ENCODE results near the gene GTPBP8. TPM values are rescaled to one million over a fixed set of nuclear protein-coding genes. Genes with fewer than 3 reads are reported as not detected.
"Not testable (repeated sequence)": the region's sequence is repeated elsewhere in the genome, so short reads cannot be mapped to it uniquely, and the experiment has no call there.

Gene GTPBP8
- total RNA-seq, 1 donor: 33.4 TPM

- no peak for DNase-seq (ENCODE audit: low read depth)
- no peak for TF ChIP-seq CTCF (IDR thresholded peaks at IDR 0.05; ENCODE audit: insufficient read depth, low read length)
- no peak overlapping the region for H3K4me3 ChIP-seq (ENCODE audit: low read depth, low read length)
These were observed 43.2 kb downstream of the GTPBP8 start for GRCh38 chr3:113034011-113034410.

- TF ChIP-seq CTCF (IDR thresholded peaks at IDR 0.05; ENCODE audit: insufficient read depth, low read length): peak; percentile 96
- peak; percentile 70 for DNase-seq (ENCODE audit: low read depth)
These were observed 44.7 kb downstream of the GTPBP8 start for GRCh38 chr3:113035387-113035982.

GRCh38 chr3:113038328-113038727 lies 47.5 kb downstream of the GTPBP8 start:
- no peak for TF ChIP-seq CTCF (IDR thresholded peaks at IDR 0.05; ENCODE audit: insufficient read depth, low read length)
- H3K4me3 ChIP-seq (ENCODE audit: low read depth, low read length): no peak overlapping the region
- no peak for DNase-seq (ENCODE audit: low read depth)

More at GRCh38 chr3:113035387-113035982, 44.7 kb downstream of the GTPBP8 start:
- no peak overlapping the region for H3K4me3 ChIP-seq (ENCODE audit: low read depth, low read length)

- no peak for DNase-seq (ENCODE audit: low read depth)
- H3K4me3 ChIP-seq (ENCODE audit: low read depth, low read length): no peak overlapping the region
- no peak for TF ChIP-seq CTCF (IDR thresholded peaks at IDR 0.05; ENCODE audit: insufficient read depth, low read length)
These were observed 48.8 kb downstream of the GTPBP8 start for GRCh38 chr3:113039546-113039945.

GRCh38 chr3:113040231-113040630 lies 49.4 kb downstream of the GTPBP8 start:
- TF ChIP-seq CTCF (IDR thresholded peaks at IDR 0.05; ENCODE audit: insufficient read depth, low read length): no peak
- H3K4me3 ChIP-seq (ENCODE audit: low read depth, low read length): no peak overlapping the region

GRCh38 chr3:113043686-113044085 lies 52.9 kb downstream of the GTPBP8 start:
- DNase-seq (ENCODE audit: low read depth): no peak
- TF ChIP-seq CTCF (IDR thresholded peaks at IDR 0.05; ENCODE audit: insufficient read depth, low read length): no peak
- H3K4me3 ChIP-seq (ENCODE audit: low read depth, low read length): no peak overlapping the region

More at GRCh38 chr3:113040231-113040630, 49.4 kb downstream of the GTPBP8 start:
- DNase-seq (ENCODE audit: low read depth): no peak

- DNase-seq (ENCODE audit: low read depth); H3K4me3 ChIP-seq (ENCODE audit: low read depth, low read length): not testable (repeated sequence)
These were observed 55.6 kb downstream of the GTPBP8 start for GRCh38 chr3:113046186-113046965.
